SJCRH30 (cell line): ENCODE results near the gene ZC3HAV1L. TPM values are rescaled to one million over a fixed set of nuclear protein-coding genes. Genes with fewer than 3 reads are reported as not detected.
"Not testable (repeated sequence)": the region's sequence is repeated elsewhere in the genome, so short reads cannot be mapped to it uniquely, and the experiment has no call there.

Source experiments
- DNase-seq, 2 experiments: peaks; one replicate each; pipeline ENCODE4 v3.0.0-alpha.2; 2015 to 2020
- H3K27ac ChIP-seq: fragments of 250-450 bp; sonication (Bioruptor Pico); 2 replicates; pipeline ENCODE4 v1.5.1; 2020; ENCODE audit warnings: mild to moderate bottlenecking, moderate library complexity
- H3K27me3 ChIP-seq: fragments of 250-450 bp; sonication (Bioruptor Pico); 2 replicates; pipeline ENCODE4 v1.5.1; 2020; ENCODE audit warnings: mild to moderate bottlenecking, moderate library complexity
- H3K36me3 ChIP-seq: fragments of 250-450 bp; sonication (Bioruptor Pico); 2 replicates; pipeline ENCODE4 v1.5.1; 2020; ENCODE audit warnings: mild to moderate bottlenecking, moderate library complexity
- H3K4me1 ChIP-seq: fragments of 250-450 bp; sonication (Bioruptor Pico); 2 replicates; pipeline ENCODE4 v1.5.1; 2020; ENCODE audit warnings: mild to moderate bottlenecking, moderate library complexity
- H3K4me3 ChIP-seq: fragments of 250-450 bp; sonication (Bioruptor Pico); 2 replicates; pipeline ENCODE4 v1.5.1; 2020; ENCODE audit warnings: mild to moderate bottlenecking, moderate library complexity
- H3K9me3 ChIP-seq: fragments of 250-450 bp; sonication (Bioruptor Pico); replicated peaks from 2 replicates; pipeline ENCODE4 v1.5.1; 2020; ENCODE audit warnings: mild to moderate bottlenecking, moderate library complexity
- total RNA-seq: library from RNA; depleted of rRNA; stranded (reverse); fragments of >200 nt; shearing (Covaris generic); gene quantifications from 2 replicates; pipeline ENCODE4 v1.2.3, GENCODE V29; 2014; rRNA removed

The ZC3HAV1L gene, protein sequence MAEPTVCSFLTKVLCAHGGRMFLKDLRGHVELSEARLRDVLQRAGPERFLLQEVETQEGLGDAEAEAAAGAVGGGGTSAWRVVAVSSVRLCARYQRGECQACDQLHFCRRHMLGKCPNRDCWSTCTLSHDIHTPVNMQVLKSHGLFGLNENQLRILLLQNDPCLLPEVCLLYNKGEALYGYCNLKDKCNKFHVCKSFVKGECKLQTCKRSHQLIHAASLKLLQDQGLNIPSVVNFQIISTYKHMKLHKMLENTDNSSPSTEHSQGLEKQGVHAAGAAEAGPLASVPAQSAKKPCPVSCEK
- 57.1 and 62.4 TPM in 2 replicates for total RNA-seq

DNA sequence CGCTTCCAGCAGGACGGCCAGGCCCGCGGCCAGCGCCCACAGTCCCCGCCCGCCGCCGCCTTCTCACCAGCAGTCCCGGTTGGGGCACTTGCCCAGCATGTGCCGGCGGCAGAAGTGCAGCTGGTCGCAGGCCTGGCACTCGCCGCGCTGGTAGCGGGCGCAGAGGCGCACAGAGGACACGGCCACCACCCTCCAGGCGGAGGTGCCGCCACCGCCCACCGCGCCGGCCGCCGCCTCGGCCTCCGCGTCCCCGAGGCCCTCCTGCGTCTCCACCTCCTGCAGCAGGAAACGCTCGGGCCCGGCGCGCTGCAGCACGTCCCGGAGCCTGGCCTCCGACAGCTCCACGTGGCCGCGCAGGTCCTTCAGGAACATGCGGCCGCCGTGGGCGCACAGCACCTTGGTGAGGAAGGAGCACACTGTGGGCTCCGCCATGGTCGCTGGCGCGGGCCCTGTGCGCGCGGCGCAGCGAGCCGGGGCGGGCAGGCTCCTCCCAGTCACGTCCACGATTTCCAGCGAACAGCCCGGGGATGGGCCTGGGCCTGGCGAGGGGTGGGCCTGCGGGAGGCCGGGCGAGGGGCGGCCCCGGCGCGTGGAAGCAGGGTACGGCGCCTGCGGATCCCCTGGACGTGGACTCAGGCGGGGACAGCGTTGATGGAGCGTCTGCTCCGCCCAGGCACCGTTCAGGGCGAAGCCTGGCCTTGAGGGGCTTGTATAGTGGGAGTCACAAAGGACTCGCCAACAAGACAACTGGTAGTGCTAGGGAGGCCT lies at the start of gene ZC3HAV1L:
TSS of gene ZC3HAV1L (minus strand) at position 457 of the 768 bp plus-strand sequence. CDS start at position 432, 25 bp downstream.
- peaks cover 6% of the 10 kb centered on the region; the same call in 1 of the 2 replicates for H3K4me1 ChIP-seq
- peak within 1 kb of the TSS; percentile 94 for H3K4me3 ChIP-seq
- peak; percentile 85 to 87 for DNase-seq
- no peaks in the 10 kb centered on the region for H3K9me3 ChIP-seq
- H3K27ac ChIP-seq, result peak within 1 kb of the TSS; percentile 91
- H3K36me3 ChIP-seq, result peaks cover 37% of the 10 kb centered on the region
- H3K27me3 ChIP-seq, result no peaks in the 10 kb centered on the region

- no peaks in the 10 kb centered on the region for H3K9me3 ChIP-seq
- no peaks in the 10 kb centered on the region for H3K4me1 ChIP-seq
- H3K27me3 ChIP-seq, result no peaks in the 10 kb centered on the region
- H3K4me3 ChIP-seq, result no peak overlapping the region
- no peak for DNase-seq
- no peaks in the 10 kb centered on the region for H3K36me3 ChIP-seq
- no peak overlapping the region for H3K27ac ChIP-seq
Observed at GRCh38 chr7:139084709-139085108, 48.9 kb upstream of the ZC3HAV1L start.

DNA sequence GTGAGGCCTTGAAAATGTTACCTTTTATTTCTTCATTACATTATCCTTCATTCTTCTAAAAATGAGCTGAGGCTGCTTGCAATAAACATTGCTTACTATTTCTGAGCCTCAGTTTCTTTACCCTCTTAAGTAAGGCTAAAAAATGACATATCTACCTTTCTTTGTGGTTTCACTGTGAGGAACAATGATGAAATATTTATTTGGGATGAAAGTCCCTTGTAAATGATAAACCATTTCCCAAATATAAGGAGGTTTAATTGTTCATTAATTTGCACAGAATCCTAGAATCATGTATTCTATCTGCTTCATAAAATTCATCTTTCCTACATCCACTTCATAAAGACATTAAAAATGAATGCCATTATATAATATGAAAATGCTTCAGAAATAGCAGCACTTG lies 45.7 kb upstream of the ZC3HAV1L start:
- Histone ChIP-seq H3K4me3 (no peak overlapping the region), H3K36me3 (no peaks in the 10 kb centered on the region), H3K9me3 (no peaks in the 10 kb centered on the region), H3K27me3 (no peaks in the 10 kb centered on the region), H3K27ac (no peak overlapping the region), H3K4me1 (no peaks in the 10 kb centered on the region)
- no peak for DNase-seq

GRCh38 chr7:139080905-139081304 lies 45.1 kb upstream of the ZC3HAV1L start:
- Histone ChIP-seq H3K36me3 (no peaks in the 10 kb centered on the region), H3K9me3 (no peaks in the 10 kb centered on the region), H3K27me3 (no peaks in the 10 kb centered on the region), H3K27ac (no peak overlapping the region), H3K4me3 (no peak overlapping the region), H3K4me1 (peaks cover 5% of the 10 kb centered on the region)
- no peak for DNase-seq

- Histone ChIP-seq H3K9me3 (no peaks in the 10 kb centered on the region), H3K4me1 (peaks cover 10% of the 10 kb centered on the region), H3K27ac (no peak overlapping the region), H3K4me3 (no peak overlapping the region), H3K36me3 (no peaks in the 10 kb centered on the region), H3K27me3 (no peaks in the 10 kb centered on the region)
- no peak for DNase-seq
Observed at GRCh38 chr7:139079861-139080260, 44.0 kb upstream of the ZC3HAV1L start.

DNA sequence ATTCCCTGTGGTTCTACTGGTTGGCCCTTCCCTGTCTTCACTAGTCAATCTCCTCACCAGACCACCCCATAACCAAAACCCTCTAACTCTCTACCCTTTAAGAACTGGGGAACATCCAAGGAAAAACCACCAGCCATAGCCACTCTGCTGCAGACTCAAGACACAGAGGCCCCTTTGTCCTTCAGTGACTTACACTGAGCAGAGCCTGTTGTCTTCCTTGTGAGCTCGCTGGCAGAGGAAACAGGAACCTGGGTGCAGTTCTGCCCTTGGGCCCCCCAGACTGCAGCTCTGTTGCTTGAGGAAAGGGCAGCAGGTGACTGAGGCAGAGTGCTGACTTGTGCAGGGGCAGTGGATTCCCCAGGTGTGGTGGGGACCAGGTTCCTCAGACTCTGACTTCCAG lies 43.1 kb upstream of the ZC3HAV1L start:
- DNase-seq, result peak in 1 of 2 experiments; percentile 14
- H3K4me1 ChIP-seq, result peaks cover 10% of the 10 kb centered on the region
- no peak overlapping the region for H3K27ac ChIP-seq
- no peaks in the 10 kb centered on the region for H3K27me3 ChIP-seq
- H3K36me3 ChIP-seq, result no peaks in the 10 kb centered on the region
- no peak overlapping the region for H3K4me3 ChIP-seq
- no peaks in the 10 kb centered on the region for H3K9me3 ChIP-seq

DNA sequence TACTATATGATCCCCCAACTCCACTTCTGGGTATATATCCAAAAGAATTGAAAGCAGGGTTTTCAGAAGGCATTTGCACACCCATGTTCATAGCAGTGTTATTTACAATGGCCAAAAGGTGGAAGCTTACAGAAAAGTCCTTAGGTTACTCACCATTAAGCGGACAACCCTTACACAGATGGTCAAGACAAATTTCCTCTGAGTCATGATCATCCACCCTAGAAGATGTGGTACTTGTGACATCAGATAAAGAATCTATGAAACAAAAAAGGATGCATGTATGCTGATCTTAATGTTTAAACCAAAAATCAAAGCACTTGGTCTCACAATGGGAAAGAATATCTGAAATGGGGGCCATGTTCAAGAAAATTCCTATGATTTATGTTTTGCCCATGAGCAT lies 42.6 kb upstream of the ZC3HAV1L start:
- no peak overlapping the region for H3K4me3 ChIP-seq
- H3K27ac ChIP-seq, result no peak overlapping the region
- no peaks in the 10 kb centered on the region for H3K36me3 ChIP-seq
- peaks cover 10% of the 10 kb centered on the region for H3K4me1 ChIP-seq
- H3K27me3 ChIP-seq, result no peaks in the 10 kb centered on the region
- no peaks in the 10 kb centered on the region for H3K9me3 ChIP-seq
- DNase-seq, result no peak

- not testable (repeated sequence) for DNase-seq, H3K9me3 ChIP-seq, H3K27ac ChIP-seq, H3K4me3 ChIP-seq, H3K4me1 ChIP-seq, H3K27me3 ChIP-seq, H3K36me3 ChIP-seq
Observed at GRCh38 chr7:139077706-139078105, 41.9 kb upstream of the ZC3HAV1L start.

DNA sequence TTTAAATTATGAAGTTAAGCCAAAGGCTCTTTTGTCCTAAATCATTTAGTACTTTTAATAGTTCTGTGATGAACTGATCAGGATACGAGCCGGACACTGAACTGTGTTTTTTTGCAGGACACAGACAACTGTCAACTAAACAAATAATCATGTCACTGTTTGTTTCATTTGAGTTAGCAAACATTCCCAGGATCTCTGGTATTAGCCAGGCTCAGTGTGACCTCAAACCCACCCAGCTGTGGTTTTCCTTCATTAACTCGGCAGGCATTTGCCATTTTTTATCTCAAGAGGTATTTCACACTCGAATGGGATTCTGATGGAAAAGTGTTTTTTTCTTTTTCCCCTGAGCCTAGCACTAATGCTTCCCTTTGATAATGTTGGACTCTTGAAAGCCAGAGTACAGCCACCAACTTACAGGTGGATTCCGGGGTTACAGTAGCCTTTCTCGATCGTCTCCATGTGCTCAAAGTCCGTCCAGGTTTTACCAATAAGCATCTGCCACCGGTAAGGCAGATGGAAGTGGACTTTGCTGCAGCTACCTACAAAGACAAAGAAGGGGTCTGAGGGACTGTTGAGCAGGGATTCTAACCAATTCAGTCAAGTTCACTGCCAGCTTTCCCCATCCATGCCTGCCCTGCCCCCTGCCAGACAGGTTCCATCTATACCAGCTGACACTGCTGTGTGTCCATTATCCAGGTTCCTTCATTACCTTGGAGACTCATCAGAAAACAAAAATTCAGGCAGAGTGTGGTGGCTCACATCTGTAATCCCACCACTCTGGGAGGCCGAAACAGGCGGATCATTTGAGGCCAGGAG lies 40.2 kb upstream of the ZC3HAV1L start:
- Histone ChIP-seq H3K36me3 (no peaks in the 10 kb centered on the region), H3K9me3 (no peaks in the 10 kb centered on the region), H3K4me3 (no peak overlapping the region), H3K4me1 (peaks cover 10% of the 10 kb centered on the region), H3K27ac (peak overlapping the region; percentile 48), H3K27me3 (no peaks in the 10 kb centered on the region)
- peak; percentile 28 to 67 for DNase-seq

DNA sequence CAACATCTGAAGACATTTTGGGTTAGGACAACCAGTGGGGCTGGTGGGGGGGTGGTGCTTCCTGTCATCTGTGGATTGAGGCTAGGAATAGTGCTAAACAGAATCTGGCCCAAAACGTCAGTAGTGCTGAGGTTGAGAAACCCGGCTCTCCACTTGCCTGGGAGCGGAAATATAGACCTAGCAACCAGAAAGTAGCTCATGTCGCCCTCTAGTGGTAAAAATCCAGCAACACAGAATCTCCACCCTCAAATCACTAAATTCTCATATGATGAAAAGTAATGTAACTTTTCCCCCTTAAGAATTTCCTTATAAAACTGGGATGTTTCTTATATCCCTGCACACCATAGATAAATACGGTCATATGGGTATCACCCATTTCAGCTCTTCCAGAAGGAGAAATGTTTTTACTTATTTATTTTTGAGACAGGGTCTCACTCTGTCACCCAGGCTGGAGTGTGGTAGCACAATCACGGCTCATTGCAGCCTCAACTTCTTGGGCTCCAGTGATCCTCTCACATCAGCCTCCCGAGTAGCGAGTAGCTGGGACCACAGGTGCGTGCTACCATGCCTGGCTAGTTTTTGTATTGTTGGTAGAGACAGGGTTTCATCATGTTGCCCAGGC lies 39.3 kb upstream of the ZC3HAV1L start:
- no peaks in the 10 kb centered on the region for H3K9me3 ChIP-seq
- peak; percentile 60 to 89 for DNase-seq
- no peaks in the 10 kb centered on the region for H3K27me3 ChIP-seq
- H3K4me3 ChIP-seq, result no peak overlapping the region
- peak overlapping the region; percentile 48; the same call in 1 of the 2 replicates for H3K27ac ChIP-seq
- peaks cover 10% of the 10 kb centered on the region for H3K4me1 ChIP-seq
- no peaks in the 10 kb centered on the region for H3K36me3 ChIP-seq

DNA sequence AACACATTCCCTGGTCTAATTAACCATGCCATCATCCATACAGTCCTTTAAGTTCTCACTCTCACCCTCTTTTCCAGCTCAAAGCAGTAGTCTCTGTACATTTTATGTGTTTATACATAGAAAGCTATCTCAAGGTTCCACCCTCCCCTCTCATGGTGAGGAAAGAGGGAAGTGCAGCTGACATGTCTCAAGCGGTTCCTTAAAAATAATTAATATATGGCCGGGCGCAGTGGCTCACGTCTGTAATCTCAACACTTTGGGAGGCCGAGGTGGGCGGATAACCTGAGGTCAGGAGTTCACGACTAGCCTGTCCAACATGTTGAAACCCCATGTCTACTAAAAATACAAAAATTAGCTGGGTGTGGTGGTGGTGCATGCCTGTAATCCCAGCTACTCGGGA lies 37.0 kb upstream of the ZC3HAV1L start:
- Histone ChIP-seq H3K36me3 (0 out of 2 replicates have a peak, but pooled peaks cover 3% of the 10 kb centered on the region), H3K4me3 (no peak overlapping the region)

DNA sequence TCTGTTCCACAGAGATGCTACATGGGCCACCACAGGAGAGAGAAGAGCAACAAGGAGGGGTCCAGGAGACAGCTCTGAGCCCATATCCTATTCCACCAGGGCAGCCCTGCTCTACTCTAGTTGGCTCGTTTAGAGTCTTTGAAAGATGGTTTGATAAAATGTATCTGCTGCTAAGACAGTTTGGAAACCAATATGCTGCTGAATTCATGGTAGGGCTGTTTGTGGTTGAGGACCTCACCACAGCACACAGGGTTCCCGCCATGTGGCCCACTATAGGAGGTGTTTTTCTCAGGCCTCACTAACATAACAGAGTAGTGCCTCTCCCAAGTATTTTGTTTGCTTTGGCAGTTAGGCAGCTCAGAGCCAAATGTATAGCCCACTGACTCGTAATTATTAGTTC lies 35.8 kb upstream of the ZC3HAV1L start:
- H3K36me3 ChIP-seq, result 0 out of 2 replicates have a peak, but pooled peaks cover 3% of the 10 kb centered on the region
- H3K27me3 ChIP-seq, result no peaks in the 10 kb centered on the region
- H3K4me1 ChIP-seq, result peaks cover 10% of the 10 kb centered on the region
- DNase-seq, result no peak
- no peaks in the 10 kb centered on the region for H3K9me3 ChIP-seq
- H3K4me3 ChIP-seq, result no peak overlapping the region
- H3K27ac ChIP-seq, result no peak overlapping the region

More for the DNA sequence above, 37.0 kb upstream of the ZC3HAV1L start:
- no peak overlapping the region for H3K27ac ChIP-seq
- H3K9me3 ChIP-seq, result no peaks in the 10 kb centered on the region
- H3K4me1 ChIP-seq, result peaks cover 10% of the 10 kb centered on the region
- no peak for DNase-seq
- no peaks in the 10 kb centered on the region for H3K27me3 ChIP-seq

GRCh38 chr7:139068544-139069399 lies 32.9 kb upstream of the ZC3HAV1L start:
- H3K27ac ChIP-seq, result no peak overlapping the region
- H3K4me3 ChIP-seq, result no peak overlapping the region
- no peaks in the 10 kb centered on the region for H3K9me3 ChIP-seq
- DNase-seq, result no peak
- no peaks in the 10 kb centered on the region for H3K27me3 ChIP-seq
- 0 out of 2 replicates have a peak, but pooled peaks cover 3% of the 10 kb centered on the region for H3K36me3 ChIP-seq
- H3K4me1 ChIP-seq, result no peaks in the 10 kb centered on the region
